Activated naive CD4-positive, alpha-beta T cell treated with anti-CD3 and anti-CD28 coated beads for 36 hours (primary cell): Measurements from ENCODE around the gene SCOC. TPM values are rescaled to one million over a fixed set of nuclear protein-coding genes. Genes with fewer than 3 reads are reported as not detected.

Experiments
- CTCF ChIA-PET: fragments of 350-600 bp; sonication (Branson Sonifier 250); formaldehyde crosslinking; loops from one replicate; lab custom pipeline; 2021; ENCODE audit warnings: antibody characterized with exemption; lab: Charles Lee
- DNase-seq: peaks from one replicate; pipeline ENCODE4 v3.0.0-alpha.2; 2020
- H3K27ac Mint-ChIP-seq: one replicate; pipeline ENCODE4 v1.8.0; 2021; ENCODE audit warnings: mild to moderate bottlenecking, mixed read lengths
- H3K27me3 Mint-ChIP-seq: one replicate; pipeline ENCODE4 v1.8.0; 2021; ENCODE audit warnings: low read depth, mixed read lengths
- H3K36me3 Mint-ChIP-seq: one replicate; pipeline ENCODE4 v1.8.0; 2021; ENCODE audit warnings: low read depth, mixed read lengths
- H3K4me1 Mint-ChIP-seq: one replicate; pipeline ENCODE4 v1.8.0; 2021; ENCODE audit warnings: low read depth, mixed read lengths
- H3K4me3 Mint-ChIP-seq: one replicate; pipeline ENCODE4 v1.8.0; 2021; ENCODE audit warnings: mild to moderate bottlenecking, moderate library complexity, mixed read lengths
- H3K9me3 Mint-ChIP-seq: one replicate; pipeline ENCODE4 v1.8.0; 2021; ENCODE audit warnings: mixed read lengths
- intact Hi-C: fragments of 100-400 bp; cut with micrococcal nuclease; formaldehyde crosslinking; loops from one replicate; pipeline ENCODE4 v1.15.1; 2023
- total RNA-seq, 2 experiments: library from RNA; stranded (reverse); gene quantifications; one replicate each; pipeline ENCODE4 v1.2.3, GENCODE V29; 2021

Gene SCOC
- total RNA-seq = 10 to 100 TPM; 44.7 to 49.4 TPM

- Mint-ChIP-seq H3K4me3 (no peak within 1 kb of the TSS), H3K27ac (peak within 1 kb of the TSS; percentile 69), H3K4me1 (peaks cover 33% of the 10 kb centered on the region), H3K27me3 (no peaks in the 10 kb centered on the region), H3K36me3 (no peaks in the 10 kb centered on the region), H3K9me3 (no peaks in the 10 kb centered on the region)
- peak; percentile 99 for DNase-seq
- CTCF ChIA-PET = interaction anchor here (0.6 to 3.3 kb wide), 7 partner anchors 9 to 722 kb away, joined by 3 to 41 read pairs (median 4); partner anchors contain the start of gene ELMOD2
- intact Hi-C loops = loop anchor here (1.0 to 10.0 kb wide), 11 partner anchors 54 to 1361 kb away; partner anchors contain the start of genes CLGN, ELF2, ELMOD2 and RAB33B
These were observed at the start of gene SCOC for GRCh38 chr4:140373328-140374129. Gene SCOC (plus strand): TSS chr4:140373646. CDS start chr4:140379171, 5,525 bp downstream.

GRCh38 chr4:140326395-140326993 is 47.0 kb upstream of the SCOC start:
- Mint-ChIP-seq H3K4me3 (no peak overlapping the region), H3K36me3 (no peaks in the 10 kb centered on the region), H3K4me1 (no peaks in the 10 kb centered on the region), H3K27me3 (no peaks in the 10 kb centered on the region), H3K27ac (no peak overlapping the region), H3K9me3 (no peaks in the 10 kb centered on the region)
- DNase-seq = peak; percentile 32
- CTCF ChIA-PET = interaction anchor here (0.6 to 1.0 kb wide), 4 partner anchors 34 to 612 kb away, joined by 3 to 5 read pairs (median 4); no protein-coding TSS in a partner anchor
- intact Hi-C loops = loop anchor here (1.0 to 2.0 kb wide), 2 partner anchors 314 to 592 kb away; no protein-coding TSS in a partner anchor

GRCh38 chr4:140330311-140330900 is 43.0 kb upstream of the SCOC start:
- H3K27ac Mint-ChIP-seq = no peak overlapping the region
- no peaks in the 10 kb centered on the region for H3K36me3 Mint-ChIP-seq
- intact Hi-C loops = loop anchor here (1.0 kb wide), 1 partner anchor 280 kb away; no protein-coding TSS in a partner anchor
- H3K4me1 Mint-ChIP-seq = no peaks in the 10 kb centered on the region
- no peak overlapping the region for H3K4me3 Mint-ChIP-seq
- H3K27me3 Mint-ChIP-seq = no peaks in the 10 kb centered on the region
- DNase-seq = no peak
- CTCF ChIA-PET = interaction anchor here (0.6 to 1.8 kb wide), 8 partner anchors 12 to 279 kb away, joined by 3 to 5 read pairs (median 4); no protein-coding TSS in a partner anchor
- H3K9me3 Mint-ChIP-seq = no peaks in the 10 kb centered on the region

- H3K4me1 Mint-ChIP-seq = no peaks in the 10 kb centered on the region
- intact Hi-C loops = no loop called here
- H3K27ac Mint-ChIP-seq = no peak overlapping the region
- no peaks in the 10 kb centered on the region for H3K36me3 Mint-ChIP-seq
- CTCF ChIA-PET = interaction anchor here (0.6 to 1.8 kb wide), 4 partner anchors 11 to 520 kb away, joined by 3 to 5 read pairs (median 4); no protein-coding TSS in a partner anchor
- H3K9me3 Mint-ChIP-seq = no peaks in the 10 kb centered on the region
- no peaks in the 10 kb centered on the region for H3K27me3 Mint-ChIP-seq
- H3K4me3 Mint-ChIP-seq = no peak overlapping the region
- DNase-seq = no peak
These were observed 42.2 kb upstream of the SCOC start for GRCh38 chr4:140331245-140331644.

GRCh38 chr4:140331876-140332275 is 41.6 kb upstream of the SCOC start:
- Mint-ChIP-seq H3K27ac (no peak overlapping the region), H3K27me3 (no peaks in the 10 kb centered on the region), H3K4me3 (no peak overlapping the region), H3K4me1 (no peaks in the 10 kb centered on the region), H3K36me3 (no peaks in the 10 kb centered on the region), H3K9me3 (no peaks in the 10 kb centered on the region)
- CTCF ChIA-PET = interaction anchor here (0.6 kb wide), 1 partner anchor 519 kb away, joined by 4 read pairs; no protein-coding TSS in a partner anchor
- DNase-seq = no peak
- intact Hi-C loops = no loop called here

GRCh38 chr4:140332734-140333133 is 40.7 kb upstream of the SCOC start:
- H3K4me3 Mint-ChIP-seq = no peak overlapping the region
- H3K36me3 Mint-ChIP-seq = no peaks in the 10 kb centered on the region
- no peaks in the 10 kb centered on the region for H3K27me3 Mint-ChIP-seq
- H3K27ac Mint-ChIP-seq = no peak overlapping the region
- DNase-seq = no peak
- intact Hi-C loops = no loop called here
- H3K4me1 Mint-ChIP-seq = no peaks in the 10 kb centered on the region
- no peaks in the 10 kb centered on the region for H3K9me3 Mint-ChIP-seq
- CTCF ChIA-PET = no interaction called here

GRCh38 chr4:140333523-140333922 is 39.9 kb upstream of the SCOC start:
- CTCF ChIA-PET = interaction anchor here (0.8 to 1.3 kb wide), 2 partner anchors 9 to 23 kb away, joined by 3 read pairs; no protein-coding TSS in a partner anchor
- H3K9me3 Mint-ChIP-seq = no peaks in the 10 kb centered on the region

GRCh38 chr4:140335076-140335475 is 38.4 kb upstream of the SCOC start:
- Mint-ChIP-seq H3K36me3 (no peaks in the 10 kb centered on the region), H3K4me1 (no peaks in the 10 kb centered on the region), H3K27me3 (peaks cover 2% of the 10 kb centered on the region), H3K9me3 (peaks cover 2% of the 10 kb centered on the region), H3K27ac (no peak overlapping the region), H3K4me3 (no peak overlapping the region)
- DNase-seq = no peak
- CTCF ChIA-PET = interaction anchor here (0.8 kb wide), 1 partner anchor 19 kb away, joined by 3 read pairs; no protein-coding TSS in a partner anchor
- intact Hi-C loops = no loop called here

More at GRCh38 chr4:140333523-140333922, 39.9 kb upstream of the SCOC start:
- H3K4me3 Mint-ChIP-seq = no peak overlapping the region
- no peaks in the 10 kb centered on the region for H3K27me3 Mint-ChIP-seq
- intact Hi-C loops = no loop called here
- no peak overlapping the region for H3K27ac Mint-ChIP-seq
- H3K4me1 Mint-ChIP-seq = no peaks in the 10 kb centered on the region
- DNase-seq = no peak
- no peaks in the 10 kb centered on the region for H3K36me3 Mint-ChIP-seq

GRCh38 chr4:140336730-140337129 is 36.7 kb upstream of the SCOC start:
- Mint-ChIP-seq H3K27ac (no peak overlapping the region), H3K4me1 (no peaks in the 10 kb centered on the region), H3K9me3 (peaks cover 2% of the 10 kb centered on the region), H3K36me3 (no peaks in the 10 kb centered on the region), H3K27me3 (peaks cover 4% of the 10 kb centered on the region), H3K4me3 (no peak overlapping the region)
- intact Hi-C loops = no loop called here
- DNase-seq = no peak
- CTCF ChIA-PET = no interaction called here

GRCh38 chr4:140342620-140343019 is 30.8 kb upstream of the SCOC start:
- CTCF ChIA-PET = interaction anchor here (1.5 to 2.2 kb wide), 2 partner anchors 12 to 17 kb away, joined by 4 to 10 read pairs; no protein-coding TSS in a partner anchor
- H3K4me3 Mint-ChIP-seq = no peak overlapping the region
- peaks cover 16% of the 10 kb centered on the region for H3K27me3 Mint-ChIP-seq
- no peak overlapping the region for H3K27ac Mint-ChIP-seq
- peaks cover 2% of the 10 kb centered on the region for H3K9me3 Mint-ChIP-seq
- intact Hi-C loops = no loop called here
- H3K36me3 Mint-ChIP-seq = no peaks in the 10 kb centered on the region
- H3K4me1 Mint-ChIP-seq = peaks cover 4% of the 10 kb centered on the region
- DNase-seq = no peak

GRCh38 chr4:140343303-140343702 is 30.1 kb upstream of the SCOC start:
- no peak for DNase-seq
- Mint-ChIP-seq H3K27ac (no peak overlapping the region), H3K4me3 (no peak overlapping the region), H3K4me1 (peaks cover 4% of the 10 kb centered on the region), H3K36me3 (no peaks in the 10 kb centered on the region), H3K9me3 (peaks cover 2% of the 10 kb centered on the region), H3K27me3 (peaks cover 16% of the 10 kb centered on the region)
- CTCF ChIA-PET = interaction anchor here (2.2 kb wide), 1 partner anchor 17 kb away, joined by 10 read pairs; no protein-coding TSS in a partner anchor
- intact Hi-C loops = no loop called here

- Mint-ChIP-seq H3K9me3 (no peaks in the 10 kb centered on the region), H3K4me1 (peaks cover 4% of the 10 kb centered on the region), H3K36me3 (no peaks in the 10 kb centered on the region), H3K27me3 (peaks cover 13% of the 10 kb centered on the region), H3K27ac (no peak overlapping the region), H3K4me3 (no peak overlapping the region)
- CTCF ChIA-PET = no interaction called here
- no peak for DNase-seq
- intact Hi-C loops = no loop called here
These were observed 29.3 kb upstream of the SCOC start for GRCh38 chr4:140344101-140344500.
